ENCODE measurements around the gene CDON. TPM values are rescaled to one million over a fixed set of nuclear protein-coding genes. Genes with fewer than 3 reads are reported as not detected.

Gene CDON
- total and polyA plus RNA-seq, 2 donors (not counting 3 experiments of a cell fraction or from before 2014, with no cell fraction given) = 1.6 to 3.8 TPM

- no peaks in the 10 kb centered on the region for H3K27me3 ChIP-seq (ENCODE audit: control insufficient read depth in 2 of 2, insufficient read depth in 2 of 2, low read length in 2 of 2)
- dilution Hi-C loops (cut with MboI; ENCODE audit: extremely low pct_ligation_motif_present, low sequenced_read_pairs) = no loop called here
- H3K4me2 ChIP-seq (ENCODE audit: insufficient read depth, low read length) = no peak overlapping the region
- no peaks in the 10 kb centered on the region for H4K20me1 ChIP-seq (replicated peaks; ENCODE audit: control insufficient read depth, extremely low read depth, insufficient read depth, low read length)
- H3K9me1 ChIP-seq (replicated peaks; ENCODE audit: control insufficient read depth, extremely low read depth, insufficient read depth, low read length) = no peaks in the 10 kb centered on the region
- intact Hi-C loops (cut with micrococcal nuclease) = no loop called here
- H3K79me2 ChIP-seq (ENCODE audit: control insufficient read depth, insufficient read depth, low read length) = no peaks in the 10 kb centered on the region
- POLR2A ChIA-PET = no interaction called here
- H3K27ac ChIP-seq (ENCODE audit: insufficient read depth, low read depth, low read length) = no peak overlapping the region
- no peak for DNase-seq (ENCODE audit: low read depth, low spot score)
- FAIRE-seq = no peak
- no peaks in the 10 kb centered on the region for H3K36me3 ChIP-seq (ENCODE audit: control insufficient read depth in 2 of 2, extremely low read depth in 1 of 2, insufficient read depth in 2 of 2, low read length in 2 of 2)
- no peak overlapping the region for H3K4me3 ChIP-seq (replicated peaks in 1 of 3; ENCODE audit: insufficient read depth in 1 of 3, low read depth in 1 of 3, low read length in 3 of 3)
- H3K9me3 ChIP-seq (replicated peaks; ENCODE audit: control insufficient read depth, insufficient read depth, low read length) = no peaks in the 10 kb centered on the region
- CTCF ChIA-PET = no interaction called here
- no TSS peak for BruUV-seq (replicated peaks)
- no peaks in the 10 kb centered on the region for H3K4me1 ChIP-seq (ENCODE audit: control insufficient read depth, extremely low read depth, insufficient read depth, low read length)
- H3K9ac ChIP-seq (replicated peaks; ENCODE audit: extremely low read depth, insufficient read depth, low read length) = no peak overlapping the region
- no peak for TF ChIP-seq EZH2 (IDR thresholded peaks at IDR 0.05; ENCODE audit: borderline replicate concordance, low read depth, low read length, severe bottlenecking)
- H2AFZ ChIP-seq (ENCODE audit: low read depth, low read length) = no peak overlapping the region
Measured at GRCh38 chr11:125957618-125958332, 104.9 kb downstream of the CDON start.

DNA sequence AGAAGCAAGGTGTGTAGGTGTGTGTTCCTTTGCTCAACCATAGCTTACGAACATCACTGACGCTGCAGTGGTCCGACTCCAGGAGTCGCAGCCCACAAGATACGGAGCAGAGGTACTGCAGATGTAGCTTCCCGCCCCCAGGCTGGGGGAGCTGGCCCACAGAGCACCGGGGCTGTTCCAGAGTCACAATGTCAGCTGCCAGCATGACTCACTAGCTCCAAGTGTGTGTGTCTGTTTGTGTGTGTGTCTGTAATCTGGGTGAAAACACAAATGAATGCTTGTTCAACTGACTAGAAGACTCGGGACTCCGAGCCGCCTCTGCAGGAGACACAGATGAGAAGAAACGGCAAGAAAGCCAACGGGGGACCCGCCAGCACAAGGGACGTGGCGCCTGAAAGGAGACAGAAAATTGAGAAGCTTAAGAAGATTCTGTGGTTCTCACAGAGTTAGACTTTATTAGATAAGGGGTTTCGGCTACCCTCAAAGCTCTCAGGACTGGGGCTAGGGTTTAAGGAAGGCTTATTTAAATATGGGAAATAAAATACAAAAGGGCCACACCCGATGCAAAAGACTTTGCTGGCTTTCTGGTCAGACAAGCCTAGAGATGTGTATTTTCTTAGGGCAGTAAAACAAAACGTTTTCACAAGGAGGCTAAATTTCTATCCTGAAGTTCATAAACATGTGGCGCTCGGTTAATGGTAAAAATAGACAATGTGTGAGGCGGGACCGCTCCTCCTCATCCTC is 106.1 kb downstream of the CDON start:
- intact Hi-C loops (cut with micrococcal nuclease) = no loop called here
- CTCF ChIA-PET = no interaction called here

More for the DNA sequence above, 106.1 kb downstream of the CDON start:
- dilution Hi-C loops (cut with MboI; ENCODE audit: extremely low pct_ligation_motif_present, low sequenced_read_pairs) = no loop called here
- Histone ChIP-seq H3K27ac (ENCODE audit: insufficient read depth, low read depth, low read length) (no peak overlapping the region), H3K27me3 (ENCODE audit: control insufficient read depth in 2 of 2, insufficient read depth in 2 of 2, low read length in 2 of 2) (no peaks in the 10 kb centered on the region), H3K9ac (replicated peaks; ENCODE audit: extremely low read depth, insufficient read depth, low read length) (no peak overlapping the region), H4K20me1 (replicated peaks; ENCODE audit: control insufficient read depth, extremely low read depth, insufficient read depth, low read length) (no peaks in the 10 kb centered on the region), H3K9me3 (replicated peaks; ENCODE audit: control insufficient read depth, insufficient read depth, low read length) (no peaks in the 10 kb centered on the region), H2AFZ (ENCODE audit: low read depth, low read length) (no peak overlapping the region), H3K4me3 (replicated peaks in 1 of 3; ENCODE audit: insufficient read depth in 1 of 3, low read depth in 1 of 3, low read length in 3 of 3) (no peak overlapping the region), H3K9me1 (replicated peaks; ENCODE audit: control insufficient read depth, extremely low read depth, insufficient read depth, low read length) (no peaks in the 10 kb centered on the region), H3K36me3 (ENCODE audit: control insufficient read depth in 2 of 2, extremely low read depth in 1 of 2, insufficient read depth in 2 of 2, low read length in 2 of 2) (no peaks in the 10 kb centered on the region), H3K4me2 (ENCODE audit: insufficient read depth, low read length) (no peak overlapping the region), H3K79me2 (ENCODE audit: control insufficient read depth, insufficient read depth, low read length) (no peaks in the 10 kb centered on the region), H3K4me1 (ENCODE audit: control insufficient read depth, extremely low read depth, insufficient read depth, low read length) (no peaks in the 10 kb centered on the region)
- DNase-seq (ENCODE audit: low read depth, low spot score) (no peak), FAIRE-seq (no peak)
- no peak for TF ChIP-seq MYC (IDR thresholded peaks at IDR 0.05; ENCODE audit: low read depth, low read length)
- TF ChIP-seq JUN (IDR thresholded peaks at IDR 0.05; ENCODE audit: borderline replicate concordance, insufficient read depth, insufficient read length, low read depth) = no peak
- TF ChIP-seq EZH2 (IDR thresholded peaks at IDR 0.05; ENCODE audit: borderline replicate concordance, low read depth, low read length, severe bottlenecking) = no peak
- TF ChIP-seq, protein P1, sequence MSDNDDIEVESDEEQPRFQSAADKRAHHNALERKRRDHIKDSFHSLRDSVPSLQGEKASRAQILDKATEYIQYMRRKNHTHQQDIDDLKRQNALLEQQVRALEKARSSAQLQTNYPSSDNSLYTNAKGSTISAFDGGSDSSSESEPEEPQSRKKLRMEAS (IDR thresholded peaks at IDR 0.05; ENCODE audit: insufficient read depth, insufficient read length) = no peak
- no peak for TF ChIP-seq POLR2AphosphoS5 (IDR thresholded peaks at IDR 0.05; ENCODE audit: insufficient read depth, low read depth, low read length)
- TF ChIP-seq GATA2 (IDR thresholded peaks at IDR 0.05; ENCODE audit: insufficient read depth, insufficient read length, low read depth, low read length) = no peak
- TF ChIP-seq FOS (IDR thresholded peaks at IDR 0.05; ENCODE audit: borderline replicate concordance, insufficient read depth, low read length) = no peak
- POLR2A ChIA-PET = no interaction called here
- BruUV-seq (replicated peaks) = no TSS peak
